Measurements from ENCODE around the gene CTAG1B.
"Not testable (repeated sequence)": the region's sequence is repeated elsewhere in the genome, so short reads cannot be mapped to it uniquely, and the experiment has no call there.

CTAG1B gene

DNA sequence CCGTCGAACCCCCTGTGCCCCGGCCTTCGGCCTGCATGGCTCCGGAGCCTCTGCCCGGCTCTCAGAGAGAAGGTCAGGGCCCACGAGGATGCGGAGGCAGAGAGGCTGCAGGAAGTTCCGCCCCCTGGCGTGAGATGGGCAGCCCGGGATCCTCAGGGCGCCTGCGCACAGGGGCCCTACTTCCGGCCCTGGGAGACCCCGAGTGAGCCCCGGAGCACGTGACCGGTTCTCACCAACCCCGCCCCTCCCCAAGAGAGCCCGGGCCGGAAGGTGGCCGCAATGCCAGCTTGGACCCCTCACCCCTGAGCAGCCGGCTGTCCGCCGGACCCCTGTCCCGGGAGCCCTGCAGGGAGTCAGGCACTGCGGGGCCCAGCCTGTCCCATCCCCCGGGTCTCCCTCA is at the start of gene CTAG1B:
Gene CTAG1B (minus strand): TSS at position 101 of the 400 bp plus-strand sequence. CDS start 64 bp downstream, at position 37.
- DNase-seq (ENCODE audit: low read depth), result not testable (repeated sequence)

DNA sequence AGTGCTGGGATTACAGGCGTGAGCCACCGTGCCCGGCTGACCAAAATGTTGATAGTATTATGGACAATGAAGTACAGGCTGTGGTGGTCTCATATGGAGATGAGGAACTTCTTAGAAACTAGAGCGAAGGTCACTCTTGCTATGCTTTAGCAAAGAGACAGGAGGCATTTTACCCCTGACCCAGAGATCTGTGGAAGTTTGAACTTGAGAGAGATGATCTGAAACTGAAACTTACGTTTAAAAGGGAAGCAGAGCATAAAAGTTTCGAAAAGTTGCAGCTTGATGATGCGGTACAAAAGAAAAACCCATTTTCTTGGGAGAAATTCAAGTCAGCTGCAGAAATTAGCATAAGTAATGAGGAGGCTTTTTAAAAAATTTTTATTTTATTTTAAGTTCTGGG is 42.8 kb upstream of the CTAG1B start:
- DNase-seq (ENCODE audit: low read depth), result no peak

DNA sequence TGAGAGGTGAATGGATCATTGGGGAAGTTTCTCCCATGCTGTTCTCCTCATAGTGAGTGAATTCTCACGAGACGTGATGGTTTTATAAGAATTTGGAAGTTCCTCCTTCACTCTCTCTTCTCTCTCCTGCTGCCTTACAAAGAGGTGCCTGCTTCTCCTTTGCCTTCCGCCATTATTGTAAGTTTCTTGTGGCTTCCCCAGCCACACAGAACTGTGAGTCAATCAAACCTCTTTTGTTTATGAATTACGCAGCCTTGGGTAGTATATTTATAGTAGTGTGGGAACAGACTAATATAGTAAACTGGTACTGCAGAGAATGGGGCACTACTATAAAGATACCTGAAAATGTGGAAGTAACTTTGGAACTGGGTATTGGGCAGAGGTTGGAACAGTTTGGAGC is 42.1 kb upstream of the CTAG1B start:
- no peak for DNase-seq (ENCODE audit: low read depth)

DNA sequence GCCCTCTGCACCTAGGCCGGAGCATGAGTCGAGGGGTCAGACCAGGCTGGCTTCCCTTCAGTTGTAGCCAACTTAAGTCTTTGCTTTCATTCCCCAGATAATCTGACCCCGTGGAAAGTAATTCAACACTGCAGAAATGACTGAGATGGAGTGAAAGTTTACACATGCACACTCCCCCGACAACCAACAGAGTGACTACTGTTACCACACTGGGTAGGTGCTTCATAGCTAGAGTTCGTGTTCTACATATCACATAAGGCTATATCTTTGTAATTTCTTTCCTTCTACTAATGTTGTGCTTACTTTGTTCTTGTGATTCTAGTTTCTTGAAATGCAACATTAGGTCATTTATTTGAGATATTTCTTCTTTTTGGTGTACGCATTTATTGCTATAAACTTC is 41.5 kb upstream of the CTAG1B start:
- no peak for DNase-seq (ENCODE audit: low read depth)

DNA sequence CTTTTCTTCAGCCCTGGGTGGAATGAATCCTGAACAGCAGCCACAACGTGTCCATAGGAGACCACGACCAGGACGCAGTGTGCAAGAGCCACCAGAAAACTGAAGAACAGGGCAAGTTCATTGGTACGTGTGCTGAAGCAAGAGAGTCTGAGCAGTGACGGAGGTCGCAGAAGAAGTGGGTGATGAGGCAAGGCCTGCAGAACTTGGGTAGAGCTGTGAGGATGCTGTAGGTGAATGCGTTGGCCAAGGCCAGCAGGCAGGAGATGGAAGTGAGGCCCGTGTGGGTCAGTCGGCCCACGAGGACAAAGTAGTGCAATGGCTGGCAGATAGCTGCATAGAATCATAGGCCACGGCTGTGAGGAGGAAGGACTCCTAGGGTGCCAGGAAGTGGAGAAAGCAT is 39.9 kb upstream of the CTAG1B start:
- no peak for DNase-seq (ENCODE audit: low read depth)

DNA sequence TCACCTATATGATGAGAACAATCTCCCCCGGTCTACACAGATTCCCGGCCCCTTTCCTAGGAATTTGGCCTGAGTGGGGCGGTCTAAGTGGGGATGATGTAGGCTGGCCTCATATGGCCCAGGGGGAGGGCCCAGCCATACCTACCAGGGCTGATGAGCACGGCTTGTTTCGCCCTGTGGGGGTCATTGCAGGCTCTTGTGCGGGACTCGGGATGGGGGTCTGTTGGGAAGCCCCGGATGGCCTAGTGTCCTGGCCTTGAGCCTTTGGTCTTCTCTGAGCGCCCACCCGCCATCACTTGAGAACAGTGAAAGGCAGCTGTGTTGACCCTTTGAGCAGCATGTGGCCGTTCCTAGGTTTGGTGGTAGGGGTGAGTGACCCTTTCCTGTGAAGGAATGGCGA is 39.1 kb upstream of the CTAG1B start:
- no peak for DNase-seq (ENCODE audit: low read depth)

DNA sequence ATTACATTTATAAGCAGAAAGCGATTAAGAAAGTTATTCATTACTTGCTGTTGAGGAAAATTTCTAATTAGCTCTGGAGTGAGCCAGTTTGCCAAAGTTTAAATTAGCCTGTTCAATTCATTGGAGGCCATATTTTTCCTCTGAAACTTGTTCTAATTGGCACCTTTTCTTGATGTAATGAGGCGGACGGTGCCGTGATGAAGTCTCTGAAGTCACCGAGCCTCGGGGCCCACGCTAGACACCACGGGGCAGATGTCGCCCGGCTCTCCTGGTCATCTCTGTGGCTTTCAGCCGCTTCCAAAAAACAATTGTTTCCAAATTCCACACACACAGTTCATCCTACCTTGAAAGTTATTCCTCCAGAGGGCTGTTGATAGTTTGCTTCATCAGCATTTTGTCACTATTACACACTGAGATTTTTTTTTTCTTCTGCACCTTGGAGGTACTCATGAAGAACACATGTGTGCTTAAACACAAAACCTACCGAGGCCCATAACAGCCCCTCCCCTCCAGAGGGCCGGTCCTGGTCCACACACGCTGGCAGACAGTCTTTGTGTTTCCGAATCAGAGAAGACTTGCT is 38.2 kb upstream of the CTAG1B start:
- no peak for DNase-seq (ENCODE audit: low read depth)

DNA sequence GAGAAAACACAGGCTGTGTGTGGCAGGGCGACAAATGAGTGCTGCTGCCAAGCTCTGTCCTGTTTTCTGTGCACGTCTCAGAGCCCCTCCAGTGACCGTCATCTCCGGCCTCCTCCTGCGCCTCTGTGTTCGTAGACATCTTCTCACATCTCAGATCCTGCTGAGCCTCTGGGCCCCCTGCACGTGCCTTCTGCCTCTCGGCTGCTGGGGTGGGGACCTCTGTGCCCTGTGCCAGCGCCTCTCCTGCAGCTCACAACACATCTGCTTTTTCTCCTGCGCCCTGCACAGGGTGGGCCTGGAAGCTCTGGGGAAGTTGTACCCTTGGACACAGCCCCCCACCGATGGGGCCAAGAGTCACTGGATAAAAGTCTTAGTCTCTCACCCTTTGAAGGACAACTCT is 36.7 kb upstream of the CTAG1B start:
- DNase-seq (ENCODE audit: low read depth), result no peak

DNA sequence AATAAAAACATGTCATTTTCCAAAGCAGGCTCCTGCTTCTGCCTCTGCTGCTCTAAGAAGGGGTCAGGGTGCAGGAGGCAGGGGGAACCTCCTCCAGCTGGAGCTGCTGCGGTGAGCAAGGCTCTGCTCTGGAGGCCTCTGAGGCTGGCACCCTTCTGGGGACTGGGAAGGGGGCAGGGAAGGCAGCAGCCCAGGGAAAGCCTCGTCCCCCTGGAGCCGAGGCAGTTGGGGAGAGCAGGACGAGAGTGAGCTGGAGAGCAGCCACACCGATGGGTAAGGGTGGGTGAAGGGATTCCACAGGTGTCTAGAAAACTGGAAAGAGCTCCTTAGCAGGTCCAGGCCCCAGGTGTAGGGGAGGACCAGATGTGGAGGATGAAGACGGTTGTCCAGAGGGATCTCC is 36.3 kb upstream of the CTAG1B start:
- DNase-seq (ENCODE audit: low read depth), result no peak

DNA sequence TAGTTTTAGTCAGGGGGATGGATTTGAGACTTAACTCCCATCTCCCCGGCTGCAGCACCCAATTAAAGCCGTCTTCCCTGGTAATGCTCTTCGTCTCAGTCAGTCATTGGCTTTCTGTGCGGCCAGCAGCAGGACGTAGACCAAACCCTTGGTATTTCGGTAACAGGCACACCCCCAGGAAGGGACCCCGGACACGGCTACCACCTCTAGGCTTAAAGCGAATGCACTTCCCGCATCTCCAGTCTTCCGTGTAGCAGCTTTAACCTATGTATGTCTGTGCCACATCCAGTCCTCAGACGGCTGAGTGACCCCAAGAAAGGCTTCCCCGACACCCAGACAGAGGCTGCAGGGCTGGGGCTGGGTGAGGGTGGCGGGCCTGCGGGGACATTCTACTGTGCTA is 35.8 kb upstream of the CTAG1B start:
- no peak for DNase-seq (ENCODE audit: low read depth)

DNA sequence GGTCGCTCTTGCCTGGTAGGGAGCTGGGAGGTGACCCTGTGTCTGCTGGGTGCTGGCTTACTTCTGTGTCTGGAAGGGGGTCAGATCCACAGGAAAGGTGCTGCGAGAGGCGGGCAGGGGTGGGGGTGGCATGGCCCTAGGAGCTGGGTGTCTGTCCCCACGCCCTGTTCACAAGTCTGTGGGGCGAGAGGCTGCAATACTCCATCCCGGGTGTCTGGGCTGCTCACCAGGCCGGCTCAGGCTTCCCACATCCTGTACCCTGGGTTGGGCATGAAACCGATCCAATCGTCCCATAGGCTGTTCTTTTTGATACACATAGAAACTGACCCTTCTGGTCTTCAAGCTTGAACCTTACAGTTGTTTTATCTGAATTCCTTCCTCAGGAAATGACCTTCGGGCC is 35.3 kb upstream of the CTAG1B start:
- DNase-seq (ENCODE audit: low read depth), result no peak

DNA sequence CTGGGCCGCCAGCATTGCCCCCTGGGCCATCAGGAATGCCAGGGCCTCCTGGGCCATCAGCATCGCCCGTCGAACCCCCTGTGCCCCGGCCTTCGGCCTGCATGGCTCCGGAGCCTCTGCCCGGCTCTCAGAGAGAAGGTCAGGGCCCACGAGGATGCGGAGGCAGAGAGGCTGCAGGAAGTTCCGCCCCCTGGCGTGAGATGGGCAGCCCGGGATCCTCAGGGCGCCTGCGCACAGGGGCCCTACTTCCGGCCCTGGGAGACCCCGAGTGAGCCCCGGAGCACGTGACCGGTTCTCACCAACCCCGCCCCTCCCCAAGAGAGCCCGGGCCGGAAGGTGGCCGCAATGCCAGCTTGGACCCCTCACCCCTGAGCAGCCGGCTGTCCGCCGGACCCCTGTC is 34.3 kb upstream of the CTAG1B start, which contains the start of gene CTAG2:
Gene CTAG2 (minus strand): TSS at position 167 of the 400 bp plus-strand sequence. CDS start 64 bp downstream, at position 103.
- not testable (repeated sequence) for DNase-seq (ENCODE audit: low read depth)

DNA sequence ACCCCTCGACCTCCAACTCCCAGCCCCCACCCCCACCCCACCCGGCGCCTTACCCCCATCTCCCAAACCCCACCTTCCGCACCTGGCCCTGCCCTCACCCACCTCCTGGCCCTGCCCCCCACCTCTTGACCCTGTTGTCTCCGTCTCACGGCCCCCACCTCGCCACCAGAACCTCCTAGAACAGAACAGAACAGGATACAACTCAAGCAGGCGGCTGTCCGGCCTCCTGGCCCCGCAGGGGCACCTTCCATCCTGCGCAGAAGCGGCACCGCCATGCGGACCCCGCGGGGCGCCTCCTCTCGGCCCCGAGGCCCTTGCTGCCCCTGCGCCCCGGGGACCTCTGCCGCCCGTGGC is 33.9 kb upstream of the CTAG1B start:
- DNase-seq (ENCODE audit: low read depth), result no peak

DNA sequence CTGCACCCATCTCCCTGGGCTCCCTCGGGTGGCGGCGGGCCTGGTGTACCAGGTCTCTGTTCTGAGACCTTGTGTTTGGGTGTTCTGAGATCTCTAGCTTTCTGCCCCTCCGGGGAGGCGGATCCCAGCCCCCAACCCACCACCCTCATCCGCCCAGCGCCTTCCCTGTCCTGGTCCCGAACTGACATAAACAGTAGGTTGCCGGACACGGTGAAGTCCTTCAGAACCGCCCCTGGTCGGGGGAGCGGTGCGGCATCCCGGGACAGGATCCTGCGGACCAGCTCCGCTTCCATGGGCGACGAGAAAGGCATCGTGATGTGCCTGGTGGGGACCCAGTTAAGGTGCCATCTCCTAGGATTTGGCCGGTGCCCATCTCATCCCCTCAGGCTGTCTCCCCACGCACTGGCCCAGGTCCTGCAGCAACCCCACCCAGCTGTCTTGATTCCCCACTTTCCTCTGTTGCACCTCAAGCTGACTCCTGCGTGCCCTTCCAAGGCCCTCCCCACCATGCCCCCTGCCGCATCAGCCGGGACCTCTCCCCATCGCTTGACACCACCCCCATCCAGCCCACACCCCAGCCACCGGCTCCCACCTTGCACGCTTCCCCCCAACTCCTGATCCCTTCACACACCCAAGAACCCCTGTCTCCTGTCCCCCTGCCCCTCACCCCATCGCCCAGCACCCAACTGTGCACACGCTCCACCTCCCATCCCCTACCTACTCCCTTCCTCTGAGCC is 33.4 kb upstream of the CTAG1B start:
- no peak for DNase-seq (ENCODE audit: low read depth)

DNA sequence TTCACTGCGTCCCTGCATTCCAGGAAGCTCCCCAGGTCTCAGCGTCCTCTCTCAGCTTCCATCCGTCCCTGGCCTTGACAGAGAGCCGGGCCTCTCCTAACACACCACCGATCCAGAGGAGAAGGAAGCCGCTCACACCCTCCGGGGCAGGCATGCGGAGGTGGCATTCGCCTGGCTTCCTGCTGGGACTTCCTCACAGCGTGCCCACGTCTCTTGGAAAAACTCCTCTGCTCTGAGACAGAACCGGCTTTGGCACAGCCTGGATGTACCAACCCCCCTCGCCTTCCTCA is 31.1 kb upstream of the CTAG1B start:
- DNase-seq (ENCODE audit: low read depth), result no peak

DNA sequence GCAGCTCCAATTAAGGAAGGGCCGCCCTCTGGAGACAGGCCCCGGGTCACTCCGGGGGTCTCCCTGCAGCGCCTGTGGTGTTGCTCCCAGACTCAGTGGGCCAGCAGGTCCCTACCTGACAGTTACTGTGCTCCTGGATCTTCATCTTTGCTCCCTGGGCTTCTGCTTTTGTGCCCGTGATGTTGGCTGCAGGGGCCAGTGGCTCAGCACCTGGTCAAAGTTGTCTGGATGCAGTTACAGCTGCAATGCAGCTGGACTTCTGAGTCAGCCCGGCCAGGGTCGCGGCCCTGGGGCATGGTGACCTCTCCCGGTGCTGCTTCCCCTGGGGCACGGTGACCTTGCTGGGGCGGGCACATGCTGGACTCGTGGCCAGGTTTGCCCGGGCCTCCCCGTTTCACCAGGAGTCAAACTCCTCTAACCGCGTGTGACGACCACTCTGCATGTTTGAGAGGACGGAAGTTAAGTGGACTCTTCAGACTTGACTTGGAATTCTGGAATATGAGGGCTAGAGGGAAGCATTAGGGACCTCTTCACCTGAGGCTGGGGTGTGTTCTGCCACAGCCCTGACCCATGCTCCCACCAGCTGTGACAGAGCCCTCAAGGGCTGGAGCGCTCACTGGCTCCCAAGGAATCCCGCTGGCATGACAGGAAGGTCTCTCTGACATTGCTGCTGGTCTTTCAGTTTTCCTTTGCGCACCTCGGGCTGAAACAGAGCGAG is 30.6 kb upstream of the CTAG1B start:
- no peak for DNase-seq (ENCODE audit: low read depth)

DNA sequence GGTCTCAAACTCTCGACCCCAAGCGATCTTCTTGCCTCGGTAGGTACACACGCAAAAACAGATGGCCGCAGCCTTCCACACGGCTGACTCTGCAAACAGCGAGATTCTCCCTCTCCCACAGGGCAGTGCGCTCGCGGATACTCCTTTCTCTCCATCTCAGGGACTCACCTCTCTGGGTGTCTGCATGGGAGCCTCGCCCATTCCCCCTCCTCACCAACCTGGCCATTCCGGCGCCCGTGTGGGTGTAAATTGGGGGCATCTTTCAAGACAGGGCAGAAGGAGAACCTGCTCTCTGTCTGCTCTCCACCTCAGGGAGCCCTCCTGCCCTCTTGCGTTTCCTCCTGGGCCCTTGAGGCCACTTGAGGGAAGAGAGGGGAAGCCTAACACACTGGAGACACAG is 29.8 kb upstream of the CTAG1B start:
- DNase-seq (ENCODE audit: low read depth), result no peak

DNA sequence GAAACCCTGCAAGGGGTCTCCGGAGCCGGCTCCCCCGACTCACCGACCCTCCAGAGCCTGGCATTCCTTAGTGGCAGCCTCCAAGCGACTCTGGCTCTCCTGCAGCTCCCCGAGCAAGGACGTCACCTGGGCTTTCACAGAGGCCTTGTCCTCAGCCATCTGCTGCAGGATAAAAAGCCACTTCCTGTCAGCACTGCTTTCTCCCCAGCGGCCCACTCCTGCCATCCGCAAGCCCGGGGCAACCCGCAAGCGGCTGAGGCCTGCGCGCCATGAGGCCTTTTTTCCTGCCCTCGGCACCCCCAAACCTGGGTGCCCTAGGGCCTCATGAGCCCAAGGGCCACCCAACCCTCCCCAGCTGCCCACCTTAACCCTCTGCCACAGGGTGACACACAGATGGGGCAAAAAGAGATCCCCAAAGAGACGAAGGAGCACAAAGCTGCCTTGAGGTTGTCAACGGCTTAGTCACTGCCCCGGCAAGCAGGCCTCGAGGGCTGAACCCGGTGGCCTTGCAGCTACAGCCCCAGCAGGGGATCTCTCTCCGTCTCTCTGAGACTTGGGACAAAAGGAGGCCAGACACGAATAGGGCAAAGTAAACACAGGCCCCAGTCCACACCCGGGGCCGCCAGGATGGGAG is 26.8 kb upstream of the CTAG1B start:
- not testable (repeated sequence) for DNase-seq (ENCODE audit: low read depth)

DNA sequence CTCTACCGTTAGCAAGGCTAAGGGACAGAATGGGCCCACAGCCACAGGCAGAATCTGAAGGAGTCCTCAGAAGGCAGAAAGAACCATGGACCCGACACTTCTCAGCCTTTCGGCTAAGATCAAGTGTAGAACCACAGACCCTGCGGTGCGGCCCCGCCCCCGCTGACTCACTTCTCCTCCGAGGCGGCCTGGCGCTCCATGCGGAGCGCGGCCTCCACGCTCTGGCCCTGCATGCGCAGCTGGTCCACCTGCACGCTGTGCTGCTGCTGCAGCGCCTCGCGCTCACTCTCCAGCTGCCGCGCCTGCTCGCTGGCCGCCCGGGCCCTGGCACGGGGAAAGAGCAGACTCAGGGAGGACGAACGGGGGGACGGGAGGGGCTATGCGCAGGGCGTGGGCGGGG is 24.6 kb upstream of the CTAG1B start:
- not testable (repeated sequence) for DNase-seq (ENCODE audit: low read depth)

DNA sequence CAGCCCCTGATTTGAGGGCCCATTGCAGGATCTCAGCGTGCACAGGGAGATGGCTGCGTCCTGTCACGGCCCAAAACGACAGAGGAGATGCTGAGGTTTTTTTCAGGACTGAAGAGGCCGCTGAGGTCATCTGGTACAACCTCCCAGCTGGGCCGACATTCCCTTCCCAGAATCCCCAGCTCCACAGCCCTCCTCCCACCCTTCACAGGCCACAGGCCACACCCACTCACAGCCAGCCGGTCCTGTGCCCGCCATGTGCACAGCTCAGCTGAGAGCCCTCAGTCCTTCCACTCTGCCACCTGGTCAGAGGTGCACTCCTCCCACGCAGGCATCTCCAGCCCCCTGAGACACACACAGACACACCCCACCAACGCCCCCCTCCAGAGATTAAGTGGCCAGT is 22.7 kb upstream of the CTAG1B start:
- not testable (repeated sequence) for DNase-seq (ENCODE audit: low read depth)

DNA sequence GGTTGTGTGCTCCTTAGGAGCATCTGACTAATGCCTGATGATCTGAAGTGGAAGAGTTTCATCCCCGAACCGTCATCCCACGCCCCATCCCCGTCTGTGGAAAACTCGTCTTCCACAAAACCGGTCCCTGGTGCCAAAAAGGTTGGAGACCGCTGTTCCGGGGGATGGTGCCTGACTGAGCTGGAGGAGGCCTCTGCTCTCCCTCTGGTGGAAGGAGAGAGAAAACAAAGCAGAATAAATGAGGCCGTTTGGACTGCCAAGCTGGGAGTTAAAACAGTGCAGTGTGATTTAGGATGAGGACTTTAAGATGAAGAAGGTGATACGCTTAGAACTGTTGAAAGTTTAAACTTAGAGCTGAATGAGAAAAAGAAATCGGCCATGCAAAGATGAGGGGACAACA is 14.6 kb upstream of the CTAG1B start:
- not testable (repeated sequence) for DNase-seq (ENCODE audit: low read depth)

DNA sequence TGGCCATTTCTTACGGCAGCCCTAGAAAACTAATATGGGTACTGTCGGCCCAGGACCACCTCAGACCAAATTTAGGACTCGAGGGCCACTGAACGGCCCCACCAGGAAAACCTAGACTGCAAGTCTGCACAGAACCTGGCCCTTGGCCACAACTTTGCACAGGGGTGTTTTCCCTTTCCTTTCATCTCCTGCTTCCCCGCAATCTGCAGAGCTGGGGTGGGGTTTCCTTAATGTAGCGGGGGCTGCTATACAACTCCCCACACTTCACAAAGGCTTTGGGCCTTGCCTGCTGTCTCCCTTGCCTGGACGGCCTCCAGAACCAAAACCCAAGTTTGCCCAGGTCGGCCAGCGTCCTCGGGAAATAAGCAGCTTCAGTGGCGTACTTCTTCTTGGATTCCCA is 11.9 kb upstream of the CTAG1B start:
- DNase-seq (ENCODE audit: low read depth), result not testable (repeated sequence)

DNA sequence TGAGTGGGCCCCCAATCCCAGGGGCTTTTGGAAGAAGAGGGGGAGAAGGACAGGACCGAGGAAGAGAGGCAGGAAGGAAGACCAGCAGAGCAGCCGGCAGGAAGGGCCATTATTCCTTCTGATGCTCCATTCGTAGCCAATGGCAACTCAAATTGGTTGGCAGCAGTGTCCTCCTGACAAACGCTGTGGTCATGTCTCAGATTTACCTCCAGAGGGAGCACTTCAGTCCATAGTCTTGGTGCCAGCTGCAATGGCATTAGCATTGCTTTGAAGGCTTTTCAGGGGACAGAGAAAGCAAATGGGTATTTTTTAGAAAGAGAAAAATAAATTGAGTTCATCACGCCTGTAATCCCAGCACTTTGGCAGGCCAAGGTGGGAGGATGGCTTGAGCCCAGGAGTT is 9.9 kb upstream of the CTAG1B start:
- DNase-seq (ENCODE audit: low read depth), result not testable (repeated sequence)
